Measurements from ENCODE around the gene HNRNPA3.
A peak's percentile ranks its signal among the peaks of the same experiment; 100 is the strongest.
"Not testable (repeated sequence)": the region's sequence is repeated elsewhere in the genome, so short reads cannot be mapped to it uniquely, and the experiment has no call there.

HNRNPA3 gene

GRCh38 chr2:177257471-177257870, 44.9 kb downstream of the HNRNPA3 start:
- DNase-seq, result no peak

- no peak for DNase-seq
Observed at GRCh38 chr2:177258059-177258458, 45.5 kb downstream of the HNRNPA3 start.

GRCh38 chr2:177260379-177260778, 47.8 kb downstream of the HNRNPA3 start:
- no peak for DNase-seq

- no peak for DNase-seq
Observed at GRCh38 chr2:177261116-177262060, 48.8 kb downstream of the HNRNPA3 start.

GRCh38 chr2:177262092-177262491, 49.5 kb downstream of the HNRNPA3 start:
- DNase-seq, result no peak

- no peak for DNase-seq
Observed at GRCh38 chr2:177262958-177263450, 50.4 kb downstream of the HNRNPA3 start.

GRCh38 chr2:177263451-177264208, 51.0 kb downstream of the HNRNPA3 start:
- peak; percentile 89 for DNase-seq

GRCh38 chr2:177264209-177264692, 51.7 kb downstream of the HNRNPA3 start:
- no peak for DNase-seq

GRCh38 chr2:177264693-177265587, 52.3 kb downstream of the HNRNPA3 start, which contains the start of gene NFE2L2:
NFE2L2 (minus strand) TSS chr2:177264727; CDS start chr2:177264576, 151 bp downstream.
- peak; percentile 79 for DNase-seq

- DNase-seq, result no peak
Observed at GRCh38 chr2:177265824-177266817, 53.5 kb downstream of the HNRNPA3 start.

GRCh38 chr2:177266955-177267354, 54.4 kb downstream of the HNRNPA3 start:
- DNase-seq, result not testable (repeated sequence)

- DNase-seq, result no peak
Observed at GRCh38 chr2:177268187-177268871, 55.7 kb downstream of the HNRNPA3 start.

- no peak for DNase-seq
Observed at GRCh38 chr2:177268901-177269300, 56.3 kb downstream of the HNRNPA3 start.

- DNase-seq, result no peak
Observed at GRCh38 chr2:177270531-177270930, 57.9 kb downstream of the HNRNPA3 start.

GRCh38 chr2:177271981-177272666, 59.5 kb downstream of the HNRNPA3 start:
- DNase-seq, result no peak

GRCh38 chr2:177272765-177273164, 60.2 kb downstream of the HNRNPA3 start:
- DNase-seq, result no peak

- no peak for DNase-seq
Observed at GRCh38 chr2:177273408-177273807, 60.8 kb downstream of the HNRNPA3 start.

Measured in NCI-H1092 treated with DMSO at 0.1 percent for 48 hours (cell line).